Caco-2 (cell line): ENCODE measurements around the gene OLFML2A. TPM values are rescaled to one million over a fixed set of nuclear protein-coding genes. Genes with fewer than 3 reads are reported as not detected.

Experiments
- BruUV-seq: library from RNA; stranded (reverse); fragments of 400-500 nt; replicated peaks from 2 replicates; lab custom pipeline; 2021; lab: Mats Ljungman, UMichigan
- CTCF ChIA-PET: fragments of 300-600 bp; sonication (Branson Sonifier 250); formaldehyde crosslinking; loops from one replicate; lab custom pipeline; 2022; ENCODE audit warnings: antibody characterized with exemption; lab: Charles Lee
- POLR2A ChIA-PET: fragments of 300-600 bp; sonication (Branson Sonifier 250); formaldehyde crosslinking; loops from one replicate; lab custom pipeline; 2022; ENCODE audit warnings: antibody characterized with exemption; lab: Charles Lee
- DNase-seq, 2 experiments: peaks; one replicate each; pipeline versions ENCODE4 v3.0.0 to v3.0.0-alpha.2; 2020 to 2022
- H3K27me3 ChIP-seq: replicated peaks from 2 replicates; pipeline ENCODE4 v1.6.0; 2011; ENCODE audit warnings: low read length; ENCODE audit not compliant: control insufficient read depth, insufficient read depth
- H3K36me3 ChIP-seq: 2 replicates; pipeline ENCODE4 v1.5.1; 2011; ENCODE audit warnings: low read length; ENCODE audit not compliant: control insufficient read depth, insufficient read depth
- H3K4me1 ChIP-seq: fragments of 250-450 bp; sonication (Bioruptor Pico); 2 replicates; pipeline ENCODE4 v1.5.1; 2020; ENCODE audit warnings: mild to moderate bottlenecking
- H3K4me3 ChIP-seq: 2 replicates; pipeline ENCODE4 v1.5.1; 2011; ENCODE audit warnings: low read depth, mild to moderate bottlenecking, control low read depth, low read length
- H3K9me3 ChIP-seq: fragments of 250-450 bp; sonication (Bioruptor Pico); 2 replicates; pipeline ENCODE4 v1.5.1; 2020; ENCODE audit warnings: mild to moderate bottlenecking, moderate library complexity
- H3K27ac Mint-ChIP-seq: one replicate; pipeline ENCODE4 v1.8.0; 2022; ENCODE audit warnings: mixed read lengths; ENCODE audit not compliant: unreplicated experiment
- H3K27me3 Mint-ChIP-seq: one replicate; pipeline ENCODE4 v1.8.0; 2022; ENCODE audit warnings: mixed read lengths; ENCODE audit not compliant: insufficient read depth, unreplicated experiment
- H3K36me3 Mint-ChIP-seq: one replicate; pipeline ENCODE4 v1.8.0; 2022; ENCODE audit warnings: mild to moderate bottlenecking, mixed read lengths; ENCODE audit not compliant: insufficient read depth, unreplicated experiment
- H3K4me1 Mint-ChIP-seq: one replicate; pipeline ENCODE4 v1.8.0; 2022; ENCODE audit warnings: low read depth, mixed read lengths; ENCODE audit not compliant: unreplicated experiment
- H3K4me3 Mint-ChIP-seq: one replicate; pipeline ENCODE4 v1.8.0; 2022; ENCODE audit warnings: mild to moderate bottlenecking, moderate library complexity, mixed read lengths; ENCODE audit not compliant: unreplicated experiment
- H3K9me3 Mint-ChIP-seq: one replicate; pipeline ENCODE4 v1.8.0; 2022; ENCODE audit warnings: mixed read lengths; ENCODE audit not compliant: unreplicated experiment
- CTCF ChIP-seq, 2 experiments: fragments of 200-600 bp in 1 of 2; IDR thresholded peaks; 1 replicate in 1 of 2; 2 replicates in 1 of 2; pipeline versions ENCODE4 v1.5.1 to v1.8.0; 2011 to 2022; ENCODE audit warnings: antibody characterized with exemption in 1 of 2, control low read depth in 1 of 2, inconsistent platforms in 1 of 2, low read depth in 1 of 2, low read length in 1 of 2, mild to moderate bottlenecking in 1 of 2, moderate library complexity in 1 of 2; ENCODE audit not compliant: insufficient read depth in 1 of 2, severe bottlenecking in 1 of 2, unreplicated experiment in 1 of 2
- intact Hi-C: fragments of 100-400 bp; cut with micrococcal nuclease; formaldehyde crosslinking; loops from one replicate; pipeline ENCODE4 v1.10.0; 2022; ENCODE audit not compliant: unreplicated experiment
- total RNA-seq: library from RNA; stranded (reverse); gene quantifications from 2 replicates; pipeline ENCODE4 v1.2.3, GENCODE V29; 2022

The OLFML2A gene
- total RNA-seq, 1 experiment from 2014 or later = 1.1 TPM

DNA sequence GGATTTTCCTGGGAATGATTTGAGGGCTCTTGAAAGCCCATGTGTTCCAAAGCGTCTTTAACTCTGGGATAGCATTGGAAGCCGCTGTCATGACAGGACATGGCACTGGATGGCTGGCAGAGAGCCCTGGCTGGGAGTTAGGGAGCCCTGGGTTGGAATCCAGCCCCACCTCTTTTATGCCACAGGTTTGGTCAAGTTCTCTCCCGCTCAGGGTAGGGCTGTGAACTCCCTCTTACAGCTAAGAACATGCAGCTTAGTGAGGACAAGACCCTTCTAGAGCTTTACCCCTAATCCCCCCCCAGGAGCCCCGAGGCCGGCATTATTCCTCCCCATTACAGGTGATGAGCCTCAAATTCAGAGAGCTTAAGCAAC lies 37.2 kb downstream of the OLFML2A start:
- DNase-seq = no peak
- BruUV-seq = no TSS peak
- Histone ChIP-seq H3K4me3 (no peak overlapping the region), H3K36me3 (no peaks in the 10 kb centered on the region), H3K4me1 (peaks cover 49% of the 10 kb centered on the region), H3K27me3 (no peaks in the 10 kb centered on the region), H3K9me3 (no peaks in the 10 kb centered on the region)
- POLR2A ChIA-PET = no interaction called here
- peaks cover 32% of the 10 kb centered on the region for H3K4me1 Mint-ChIP-seq
- intact Hi-C loops = no loop called here
- H3K4me3 Mint-ChIP-seq = no peak overlapping the region
- H3K27ac Mint-ChIP-seq = no peak overlapping the region
- no peaks in the 10 kb centered on the region for H3K9me3 Mint-ChIP-seq
- H3K27me3 Mint-ChIP-seq = no peaks in the 10 kb centered on the region
- TF ChIP-seq CTCF (IDR thresholded peaks at IDR 0.05; ENCODE audit: insufficient read depth in 1 of 2, low read depth in 1 of 2, low read length in 1 of 2, severe bottlenecking in 1 of 2, unreplicated experiment in 1 of 2) = no peak
- CTCF ChIA-PET = interaction anchor here (3.6 kb wide), 1 partner anchor 39 kb away, joined by 15 read pairs; the partner anchor contains the start of gene WDR38
- H3K36me3 Mint-ChIP-seq = peaks cover 4% of the 10 kb centered on the region

- Histone ChIP-seq H3K4me3 (no peak overlapping the region), H3K36me3 (no peaks in the 10 kb centered on the region), H3K9me3 (no peaks in the 10 kb centered on the region), H3K27me3 (no peaks in the 10 kb centered on the region), H3K4me1 (peaks cover 43% of the 10 kb centered on the region)
- H3K9me3 Mint-ChIP-seq = no peaks in the 10 kb centered on the region
- H3K27me3 Mint-ChIP-seq = no peaks in the 10 kb centered on the region
- POLR2A ChIA-PET = no interaction called here
- no peak for DNase-seq
- no peak overlapping the region for H3K27ac Mint-ChIP-seq
- no peak for TF ChIP-seq CTCF (IDR thresholded peaks at IDR 0.05; ENCODE audit: insufficient read depth in 1 of 2, low read depth in 1 of 2, low read length in 1 of 2, severe bottlenecking in 1 of 2, unreplicated experiment in 1 of 2)
- H3K36me3 Mint-ChIP-seq = peaks cover 4% of the 10 kb centered on the region
- no peak overlapping the region for H3K4me3 Mint-ChIP-seq
- H3K4me1 Mint-ChIP-seq = peaks cover 28% of the 10 kb centered on the region
- no TSS peak for BruUV-seq
- intact Hi-C loops = no loop called here
- CTCF ChIA-PET = no interaction called here
These were observed 38.7 kb downstream of the OLFML2A start for GRCh38 chr9:124815601-124816000.

GRCh38 chr9:124818431-124819281 lies 41.7 kb downstream of the OLFML2A start:
- TF ChIP-seq CTCF (IDR thresholded peaks at IDR 0.05; ENCODE audit: insufficient read depth in 1 of 2, low read depth in 1 of 2, low read length in 1 of 2, severe bottlenecking in 1 of 2, unreplicated experiment in 1 of 2) = no peak
- intact Hi-C loops = loop anchor here (1.0 to 2.0 kb wide), 2 partner anchors 34 to 44 kb away; partner anchors contain the start of gene WDR38
- Mint-ChIP-seq H3K36me3 (peaks cover 4% of the 10 kb centered on the region), H3K27ac (peak overlapping the region; percentile 82), H3K4me1 (peaks cover 8% of the 10 kb centered on the region), H3K4me3 (peak overlapping the region; percentile 25), H3K9me3 (no peaks in the 10 kb centered on the region), H3K27me3 (no peaks in the 10 kb centered on the region)
- H3K36me3 ChIP-seq = no peaks in the 10 kb centered on the region
- H3K4me1 ChIP-seq = peaks cover 18% of the 10 kb centered on the region
- no peak overlapping the region for H3K4me3 ChIP-seq
- no TSS peak for BruUV-seq
- no peaks in the 10 kb centered on the region for H3K9me3 ChIP-seq
- ChIA-PET POLR2A (interaction anchor here (0.6 kb wide), 3 partner anchors 48 to 889 kb away, joined by 3 to 4 read pairs (median 3); partner anchors contain the start of gene MAPKAP1), CTCF (interaction anchor here (0.6 to 2.2 kb wide), 8 partner anchors 20 to 48 kb away, joined by 3 to 23 read pairs (median 4); partner anchors contain the start of genes NR6A1, OLFML2A and WDR38)
- peak; percentile 82 to 92 for DNase-seq
- H3K27me3 ChIP-seq = no peaks in the 10 kb centered on the region
